Neutrophil (primary cell): ENCODE results near the gene LARGE1.
"Not testable (repeated sequence)": the region's sequence is repeated elsewhere in the genome, so short reads cannot be mapped to it uniquely, and the experiment has no call there.

Source experiments
- H3K27ac ChIP-seq: fragments of 200-600 bp; sonication (generic); 2 replicates; pipeline ENCODE4 v1.5.1; 2016; ENCODE audit warnings: mild to moderate bottlenecking, moderate library complexity
- H3K27me3 ChIP-seq: fragments of 200-600 bp; sonication (generic); 2 replicates; pipeline ENCODE4 v1.6.0; 2016; ENCODE audit warnings: mild to moderate bottlenecking
- H3K36me3 ChIP-seq: fragments of 200-600 bp; sonication (generic); 2 replicates; pipeline ENCODE4 v1.5.1; 2017
- H3K4me1 ChIP-seq, 2 experiments: fragments of 200-600 bp in 1 of 2; sonication (generic) in 1 of 2; 1 replicate in 1 of 2; 2 replicates in 1 of 2; pipeline versions ENCODE4 v1.5.1 to v1.6.1; 2013 to 2016; ENCODE audit warnings: low read depth in 1 of 2, low read length in 1 of 2, mild to moderate bottlenecking in 1 of 2, moderate library complexity in 1 of 2; ENCODE audit not compliant: control insufficient read depth in 1 of 2, insufficient read depth in 1 of 2
- H3K4me3 ChIP-seq, 2 experiments: fragments of 200-600 bp in 1 of 2; sonication (generic) in 1 of 2; 1 replicate in 1 of 2; 2 replicates in 1 of 2; pipeline ENCODE4 v1.5.1; 2013 to 2016; ENCODE audit warnings: low read depth in 1 of 2, low read length in 1 of 2, mild to moderate bottlenecking in 1 of 2, moderate library complexity in 1 of 2
- H3K9me3 ChIP-seq: fragments of 200-600 bp; sonication (generic); 2 replicates; pipeline ENCODE4 v1.5.1; 2016
- TF ChIP-seq, protein P1 (sequence below): fragments of 200-600 bp; sonication (generic); IDR thresholded peaks from 2 replicates; pipeline ENCODE4 v1.5.1; 2016; ENCODE audit warnings: antibody characterized with exemption

Gene LARGE1

DNA sequence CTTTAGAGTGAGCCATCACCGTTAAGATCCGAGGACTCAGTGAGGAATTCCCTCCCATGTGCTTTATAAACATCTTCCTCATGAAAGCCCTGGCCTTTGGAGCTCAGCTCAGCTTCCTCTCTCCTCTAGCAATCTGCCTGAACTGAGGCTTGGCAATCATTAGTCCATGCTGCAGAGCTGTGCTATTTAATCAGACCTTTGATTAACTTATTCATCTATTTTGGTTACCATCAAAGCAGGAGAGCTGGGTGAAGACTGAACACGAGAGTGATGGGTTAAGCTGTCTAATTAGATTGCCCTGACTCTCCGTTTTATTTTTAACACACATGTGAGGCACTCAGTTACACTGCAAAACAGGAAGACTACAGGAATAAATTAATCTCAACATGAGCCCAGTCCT, 351.3 kb downstream of the LARGE1 start:
- Histone ChIP-seq H3K27me3 (no peaks in the 10 kb centered on the region), H3K9me3 (no peaks in the 10 kb centered on the region), H3K4me3 (no peak overlapping the region), H3K27ac (no peak overlapping the region), H3K36me3 (no peaks in the 10 kb centered on the region), H3K4me1 (no peaks in the 10 kb centered on the region)
- TF ChIP-seq, protein P1, sequence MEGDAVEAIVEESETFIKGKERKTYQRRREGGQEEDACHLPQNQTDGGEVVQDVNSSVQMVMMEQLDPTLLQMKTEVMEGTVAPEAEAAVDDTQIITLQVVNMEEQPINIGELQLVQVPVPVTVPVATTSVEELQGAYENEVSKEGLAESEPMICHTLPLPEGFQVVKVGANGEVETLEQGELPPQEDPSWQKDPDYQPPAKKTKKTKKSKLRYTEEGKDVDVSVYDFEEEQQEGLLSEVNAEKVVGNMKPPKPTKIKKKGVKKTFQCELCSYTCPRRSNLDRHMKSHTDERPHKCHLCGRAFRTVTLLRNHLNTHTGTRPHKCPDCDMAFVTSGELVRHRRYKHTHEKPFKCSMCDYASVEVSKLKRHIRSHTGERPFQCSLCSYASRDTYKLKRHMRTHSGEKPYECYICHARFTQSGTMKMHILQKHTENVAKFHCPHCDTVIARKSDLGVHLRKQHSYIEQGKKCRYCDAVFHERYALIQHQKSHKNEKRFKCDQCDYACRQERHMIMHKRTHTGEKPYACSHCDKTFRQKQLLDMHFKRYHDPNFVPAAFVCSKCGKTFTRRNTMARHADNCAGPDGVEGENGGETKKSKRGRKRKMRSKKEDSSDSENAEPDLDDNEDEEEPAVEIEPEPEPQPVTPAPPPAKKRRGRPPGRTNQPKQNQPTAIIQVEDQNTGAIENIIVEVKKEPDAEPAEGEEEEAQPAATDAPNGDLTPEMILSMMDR, result no peak

DNA sequence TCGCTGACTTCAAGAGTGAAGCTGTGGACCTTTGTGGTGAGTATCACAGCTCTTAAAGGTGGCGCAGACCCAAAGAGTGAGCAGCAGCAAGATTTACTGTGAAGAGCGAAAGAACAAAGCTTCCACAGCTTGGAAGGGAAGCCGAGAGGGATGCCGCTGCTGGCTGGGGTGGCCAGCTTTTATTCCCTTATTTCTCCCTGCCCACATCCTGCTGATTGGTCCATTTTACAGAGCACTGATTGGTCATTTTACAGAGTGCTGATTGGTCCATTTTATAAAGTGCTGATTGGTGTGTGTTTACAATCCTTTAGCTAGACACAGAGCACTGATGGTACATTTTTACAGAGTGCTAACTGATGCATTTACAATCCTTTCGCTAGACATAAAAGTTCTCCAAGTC, 353.8 kb downstream of the LARGE1 start:
- not testable (repeated sequence) for H3K27me3 ChIP-seq, H3K9me3 ChIP-seq, H3K36me3 ChIP-seq, H3K4me1 ChIP-seq, H3K27ac ChIP-seq, H3K4me3 ChIP-seq

DNA sequence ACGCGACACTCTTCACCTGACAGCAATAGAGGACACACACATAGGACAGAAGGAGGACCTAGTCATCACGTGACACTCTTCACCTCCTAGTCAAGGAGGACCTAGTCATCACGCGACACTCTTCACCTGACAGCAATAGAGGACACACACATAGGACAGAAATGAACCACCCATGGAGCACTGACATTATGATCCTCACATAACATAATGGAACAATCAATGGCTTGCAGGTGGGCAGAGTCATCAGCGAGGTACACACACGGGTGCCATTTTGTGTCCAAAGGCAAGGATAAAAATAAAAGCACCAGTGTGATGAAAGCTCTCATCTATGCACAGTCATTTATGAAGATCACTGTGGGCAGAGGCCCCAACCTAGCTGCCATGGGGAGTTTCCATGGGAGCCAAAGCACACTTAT, 354.7 kb downstream of the LARGE1 start:
- H3K27me3 ChIP-seq, result no peaks in the 10 kb centered on the region
- H3K9me3 ChIP-seq, result no peaks in the 10 kb centered on the region
- no peak overlapping the region for H3K4me3 ChIP-seq
- H3K27ac ChIP-seq, result no peak overlapping the region
- H3K4me1 ChIP-seq, result no peaks in the 10 kb centered on the region
- TF ChIP-seq, protein P1, result no peak
- no peaks in the 10 kb centered on the region for H3K36me3 ChIP-seq

DNA sequence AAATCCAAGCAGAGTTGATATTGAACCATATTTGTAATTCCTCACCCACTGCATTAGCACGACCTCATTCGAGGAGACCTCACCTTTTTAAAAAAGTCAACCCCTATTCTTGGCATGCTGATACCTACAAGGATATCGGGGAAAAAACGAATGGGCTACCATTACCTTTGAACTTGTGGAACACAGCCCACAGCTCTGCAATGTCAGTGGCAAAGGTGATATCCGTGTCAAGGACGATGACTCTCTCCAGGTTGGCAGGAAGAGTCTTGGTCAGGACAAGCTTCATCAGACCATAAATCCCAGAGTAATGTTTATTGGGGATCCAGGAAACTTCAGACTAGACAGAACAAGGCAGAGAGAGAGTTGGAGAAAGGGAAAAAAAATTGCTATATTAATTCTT, 355.6 kb downstream of the LARGE1 start:
- Histone ChIP-seq H3K27me3 (no peaks in the 10 kb centered on the region), H3K36me3 (no peaks in the 10 kb centered on the region), H3K27ac (no peak overlapping the region), H3K9me3 (no peaks in the 10 kb centered on the region), H3K4me3 (no peak overlapping the region), H3K4me1 (no peaks in the 10 kb centered on the region)
- TF ChIP-seq, protein P1, result no peak

DNA sequence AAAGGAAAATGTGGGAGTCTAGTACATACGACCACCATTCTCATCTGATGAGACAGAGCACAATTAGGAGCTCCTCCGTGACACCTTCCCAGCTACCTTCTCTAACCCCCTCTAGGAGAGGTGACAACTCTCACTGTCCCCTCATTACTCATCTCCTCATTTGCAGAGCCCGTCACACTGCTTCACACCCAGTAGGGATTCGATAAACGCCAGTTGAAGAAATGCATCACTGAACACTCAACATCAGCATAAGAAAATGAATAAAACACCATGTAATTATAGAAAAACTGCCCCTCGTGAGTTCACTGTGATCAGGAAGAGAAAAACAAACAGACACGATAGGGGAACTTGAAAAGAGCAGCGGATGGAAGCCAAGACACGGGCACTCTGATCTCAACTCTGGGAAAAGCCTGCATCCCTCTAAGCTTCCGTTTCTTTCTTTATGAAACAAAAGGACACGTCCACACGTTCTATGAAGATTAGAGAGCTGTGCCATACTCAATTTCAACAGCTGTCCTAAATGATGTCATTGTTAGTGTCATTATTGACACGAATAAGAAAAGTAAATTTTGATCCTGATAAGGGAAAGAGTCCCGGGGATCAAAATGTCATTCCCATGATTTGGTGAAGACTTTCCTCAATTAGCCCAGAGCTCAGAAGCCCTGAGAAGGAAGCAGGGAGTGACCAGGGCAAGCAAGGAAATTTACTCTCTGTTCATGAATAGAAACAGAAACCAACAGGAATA, 356.9 kb downstream of the LARGE1 start:
- no peaks in the 10 kb centered on the region for H3K27me3 ChIP-seq
- H3K4me1 ChIP-seq, result no peaks in the 10 kb centered on the region
- TF ChIP-seq, protein P1, result no peak
- no peaks in the 10 kb centered on the region for H3K36me3 ChIP-seq
- H3K27ac ChIP-seq, result no peak overlapping the region
- H3K4me3 ChIP-seq, result no peak overlapping the region
- H3K9me3 ChIP-seq, result no peaks in the 10 kb centered on the region

DNA sequence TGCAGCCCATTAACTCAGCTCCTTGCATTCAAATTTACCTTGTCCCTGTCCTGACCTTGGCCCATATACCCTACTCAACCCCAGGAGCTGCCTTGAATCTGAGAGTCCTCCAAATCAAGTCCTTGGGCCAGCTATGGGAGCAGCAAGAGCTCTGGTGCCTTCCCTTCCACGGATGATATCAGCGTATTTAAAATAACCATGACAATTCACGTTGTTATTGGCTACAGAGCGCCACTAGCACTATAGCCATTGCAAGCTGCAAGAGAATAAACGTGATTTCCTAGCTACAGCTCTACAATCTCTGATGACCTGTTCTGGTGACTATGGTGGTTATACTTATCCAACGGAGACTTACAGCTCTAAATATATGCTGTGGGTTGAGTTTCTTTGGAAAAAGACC, 357.8 kb downstream of the LARGE1 start:
- Histone ChIP-seq H3K27ac (no peak overlapping the region), H3K4me3 (no peak overlapping the region), H3K9me3 (no peaks in the 10 kb centered on the region), H3K4me1 (no peaks in the 10 kb centered on the region), H3K36me3 (no peaks in the 10 kb centered on the region), H3K27me3 (no peaks in the 10 kb centered on the region)
- TF ChIP-seq, protein P1, result no peak
